ENCODE results near the gene PRDM16. TPM values are rescaled to one million over a fixed set of nuclear protein-coding genes. Genes with fewer than 3 reads are reported as not detected.

The PRDM16 gene
- total and polyA plus RNA-seq, 2 of the 8 experiments (the other 6 are each of a cell fraction or from before 2014, with no cell fraction given), result 0.39 to 0.43 TPM

DNA sequence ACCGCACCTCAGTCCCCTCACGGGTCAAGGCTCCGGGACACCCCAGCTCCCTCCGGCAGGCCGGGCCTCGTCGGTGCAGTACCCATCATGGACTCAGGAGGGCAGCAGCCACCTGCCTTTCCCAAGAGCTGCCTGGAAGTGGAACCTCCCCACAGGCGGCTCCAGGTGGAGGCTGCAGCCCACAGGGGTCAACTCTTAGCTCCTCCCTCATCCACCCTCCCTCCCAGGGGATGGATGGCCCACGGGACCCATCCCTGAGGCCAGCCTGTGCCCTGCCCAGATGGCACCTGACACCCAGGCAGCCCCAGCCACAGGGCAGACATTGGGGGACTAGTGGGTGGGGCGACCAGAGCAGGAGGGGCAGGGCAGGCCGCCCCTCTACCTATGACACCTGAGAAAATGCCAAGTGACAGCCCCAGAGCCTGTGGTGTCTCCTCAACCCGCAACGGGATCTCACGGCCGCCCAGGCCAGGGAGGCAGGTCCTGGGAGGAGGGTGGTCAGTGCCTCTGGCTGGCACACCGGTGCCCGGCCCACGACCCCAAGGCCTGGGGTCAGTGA, 384.3 kb downstream of the PRDM16 start:
- ChIA-PET POLR2A (ENCODE audit: partially characterized antibody) (interaction anchor here (0.7 to 4.1 kb wide), 9 partner anchors 10 to 358 kb away, joined by 3 to 26 read pairs (median 4); no protein-coding TSS in a partner anchor), CTCF (ENCODE audit: partially characterized antibody) (interaction anchor here (0.7 to 3.7 kb wide), 73 partner anchors 8 to 1143 kb away, joined by 3 to 59 read pairs (median 4); partner anchors contain the start of genes MEGF6 and TPRG1L)
- no peak overlapping the region for H3K23ac ChIP-seq (ENCODE audit: insufficient read length)
- no peak overlapping the region for H3K9ac ChIP-seq (replicated peaks in 1 of 4; ENCODE audit: extremely low read depth in 1 of 4, low read depth in 3 of 4, low read length in 3 of 4)
- H3K4me3 ChIP-seq (ENCODE audit: extremely low read depth in 1 of 4, insufficient read depth in 2 of 4, low read depth in 3 of 4, low read length in 4 of 4), result peak overlapping the region in 1 of 4 experiments; percentile 53; a peak in 1 of 8 replicates
- H4K5ac ChIP-seq (ENCODE audit: insufficient read length, low read depth, low read length), result peak overlapping the region; percentile 51
- no peaks in the 10 kb centered on the region for H3K36me3 ChIP-seq (ENCODE audit: control insufficient read depth in 2 of 4, insufficient read depth in 4 of 4, low read length in 3 of 4)
- H2BK120ac ChIP-seq (replicated peaks; ENCODE audit: low read depth, low read length), result no peak overlapping the region
- H4K20me1 ChIP-seq (replicated peaks in 1 of 2; ENCODE audit: control insufficient read depth in 1 of 2, insufficient read depth in 2 of 2, low read length in 2 of 2), result peaks cover 3 to 6% of the 10 kb centered on the region in 2 experiments
- peaks cover 0 to 20% (median 16%) of the 10 kb centered on the region in 4 experiments; a peak in 6 of 7 replicates for H3K4me1 ChIP-seq (replicated peaks in 1 of 4; ENCODE audit: control insufficient read depth in 3 of 4, insufficient read depth in 4 of 4, low read length in 3 of 4)
- no peaks in the 10 kb centered on the region; the same call in 1 of the 2 replicates for H3K79me1 ChIP-seq (ENCODE audit: low read depth, low read length)
- 0 out of 2 replicates have a peak overlapping the region, but pooled peaks have one; percentile 4 for H2AK5ac ChIP-seq (ENCODE audit: low read depth, low read length)
- H2BK5ac ChIP-seq (ENCODE audit: low read depth, low read length), result 0 out of 2 replicates have a peak overlapping the region, but pooled peaks have one; percentile 92
- peak; percentile 7 for FAIRE-seq
- WGBS, 2 experiments (ENCODE audit: extremely low coverage in 1 of 2, insufficient coverage in 1 of 2, insufficient read length in 1 of 2, insufficient replicate concordance in 2 of 2, low coverage in 1 of 2, low lambda C conversion rate in 2 of 2, missing lambda C conversion rate in 1 of 2), result 54% methylated on average over 17 of the region's 18 CpGs; no CpG with 5 or more reads in 1 of the 2 experiments
- peak overlapping the region; percentile 72 for H2BK15ac ChIP-seq (ENCODE audit: low read length)
- peak; percentile 49 to 99 for DNase-seq (ENCODE audit: low read depth in 1 of 2, low spot score in 2 of 2)
- peak overlapping the region; percentile 87 for H3K18ac ChIP-seq (ENCODE audit: extremely low read depth, low read length)
- H3K79me2 ChIP-seq (ENCODE audit: control insufficient read depth in 1 of 2, insufficient read depth in 2 of 2, low read length in 2 of 2), result peaks cover 0 to 13% of the 10 kb centered on the region in 2 experiments; a peak in 1 of 4 replicates
- no peak overlapping the region for H3K4ac ChIP-seq (replicated peaks; ENCODE audit: insufficient read length, low read depth, low read length)
- H3K27ac ChIP-seq (ENCODE audit: low read depth, low read length), result no peak overlapping the region
- peak overlapping the region; percentile 15 for H4K91ac ChIP-seq (replicated peaks; ENCODE audit: insufficient read length, low read length)
- H2BK20ac ChIP-seq (ENCODE audit: low read length), result no peak overlapping the region
- H2AFZ ChIP-seq (ENCODE audit: low read length), result no peak overlapping the region
- peaks cover 3% of the 10 kb centered on the region; the same call in 1 of the 2 replicates for H3K23me2 ChIP-seq (ENCODE audit: low read depth, low read length)
- peak overlapping the region; percentile 68; a peak in 2 of 4 replicates for H3K4me2 ChIP-seq (ENCODE audit: insufficient read depth in 1 of 2, low read depth in 2 of 2, low read length in 2 of 2)
- peaks cover 0 to 3% (median 0%) of the 10 kb centered on the region in 4 experiments; a peak in 2 of 7 replicates for H3K27me3 ChIP-seq (replicated peaks in 1 of 4; ENCODE audit: control insufficient read depth in 3 of 4, extremely low read depth in 1 of 4, insufficient read depth in 3 of 4, low read length in 3 of 4)
- no peak overlapping the region for H3K14ac ChIP-seq (ENCODE audit: insufficient read length)
- H3K56ac ChIP-seq (replicated peaks; ENCODE audit: insufficient read length, low read depth, low read length), result no peak overlapping the region
- peak overlapping the region; percentile 62; the same call in 1 of the 2 replicates for H2BK12ac ChIP-seq (ENCODE audit: low read depth, low read length)
- peak overlapping the region; percentile 88 for H4K8ac ChIP-seq (ENCODE audit: extremely low read depth, insufficient read depth, low read length)
- H3K9me3 ChIP-seq (ENCODE audit: insufficient read depth in 2 of 2, low read depth in 1 of 2, low read length in 1 of 2), result no peaks in the 10 kb centered on the region
- TF ChIP-seq RAD21 (IDR thresholded peaks at IDR 0.05 in 1 of 2, conservative IDR thresholded peaks at IDR 0.05 in 1 of 2; ENCODE audit: low read depth in 2 of 2, low read length in 2 of 2) (peak; percentile 97 to 98), CREB1 (IDR thresholded peaks at IDR 0.05) (peak; percentile 51; the same call in 1 of the 2 replicates), SIN3A (conservative IDR thresholded peaks at IDR 0.05 in 1 of 2, IDR thresholded peaks at IDR 0.05 in 1 of 2; ENCODE audit: low read depth in 1 of 2, low read length in 2 of 2) (peak in 1 of 2 experiments; percentile 69; a peak in 2 of 4 replicates), HDAC6 (IDR thresholded peaks at IDR 0.05; ENCODE audit: low read depth, low read length) (no peak), BACH1 (IDR thresholded peaks at IDR 0.05; ENCODE audit: low read length) (no peak; the same call in 1 of the 2 replicates), EP300 (IDR thresholded peaks at IDR 0.05; ENCODE audit: borderline replicate concordance in 1 of 2, low read depth in 2 of 2, low read length in 2 of 2) (no peak), GABPA (IDR thresholded peaks at IDR 0.05; ENCODE audit: borderline replicate concordance, insufficient read depth, low read length) (peak; percentile 74; the same call in 1 of the 2 replicates)
- TF ChIP-seq, protein P1, sequence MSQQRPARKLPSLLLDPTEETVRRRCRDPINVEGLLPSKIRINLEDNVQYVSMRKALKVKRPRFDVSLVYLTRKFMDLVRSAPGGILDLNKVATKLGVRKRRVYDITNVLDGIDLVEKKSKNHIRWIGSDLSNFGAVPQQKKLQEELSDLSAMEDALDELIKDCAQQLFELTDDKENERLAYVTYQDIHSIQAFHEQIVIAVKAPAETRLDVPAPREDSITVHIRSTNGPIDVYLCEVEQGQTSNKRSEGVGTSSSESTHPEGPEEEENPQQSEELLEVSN (IDR thresholded peaks at IDR 0.05), result no peak
- TF ChIP-seq, protein P2, sequence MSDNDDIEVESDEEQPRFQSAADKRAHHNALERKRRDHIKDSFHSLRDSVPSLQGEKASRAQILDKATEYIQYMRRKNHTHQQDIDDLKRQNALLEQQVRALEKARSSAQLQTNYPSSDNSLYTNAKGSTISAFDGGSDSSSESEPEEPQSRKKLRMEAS (IDR thresholded peaks at IDR 0.05), result 0 out of 2 replicates have a peak, but pooled peaks have one; percentile 7

Measured in H1 (cell line).